Astrocyte (in vitro differentiated cells and primary cell): ENCODE measurements around the gene ARHGAP19. TPM values are rescaled to one million over a fixed set of nuclear protein-coding genes. Genes with fewer than 3 reads are reported as not detected.

ENCODE experiments used
- DNase-seq: peaks from one replicate; pipeline ENCODE4 v3.0.0-alpha.2; 2010; ENCODE audit warnings: low read depth
- FAIRE-seq: peaks from 2 replicates; lab custom pipeline; 2011; peaks lifted over from hg19 to GRCh38; lab: Jason Lieb, UNC
- H2AFZ ChIP-seq: 2 replicates; pipeline ENCODE4 v1.6.0; 2012; ENCODE audit warnings: low read depth, low read length, inconsistent platforms
- H3K27ac ChIP-seq: 2 replicates; pipeline ENCODE4 v1.5.1; 2011; ENCODE audit warnings: low read depth, low read length, inconsistent platforms
- H3K27me3 ChIP-seq: 2 replicates; pipeline ENCODE4 v1.6.0; 2011; ENCODE audit warnings: low read length, inconsistent platforms; ENCODE audit not compliant: insufficient read depth
- H3K36me3 ChIP-seq: 2 replicates; pipeline ENCODE4 v1.5.1; 2011; ENCODE audit warnings: low read length, inconsistent platforms; ENCODE audit not compliant: insufficient read depth
- H3K4me1 ChIP-seq: 2 replicates; pipeline ENCODE4 v1.5.1; 2011; ENCODE audit warnings: low read length, inconsistent platforms; ENCODE audit not compliant: insufficient read depth
- H3K4me2 ChIP-seq: 2 replicates; pipeline ENCODE4 v1.6.0; 2012; ENCODE audit warnings: low read length, inconsistent platforms
- H3K4me3 ChIP-seq: 2 replicates; pipeline ENCODE4 v1.5.1; 2011; ENCODE audit warnings: low read depth, mild to moderate bottlenecking, low read length, inconsistent platforms; ENCODE audit not compliant: insufficient read depth
- H3K79me2 ChIP-seq: 2 replicates; pipeline ENCODE4 v1.6.0; 2012; ENCODE audit warnings: mild to moderate bottlenecking, low read length, inconsistent platforms; ENCODE audit not compliant: insufficient read depth
- H3K9ac ChIP-seq: 2 replicates; pipeline ENCODE4 v1.6.0; 2012; ENCODE audit warnings: mild to moderate bottlenecking, low read length, inconsistent platforms
- H3K9me3 ChIP-seq: 2 replicates; pipeline ENCODE4 v1.5.1; 2012; ENCODE audit warnings: low read depth, mild to moderate bottlenecking, low read length, inconsistent platforms; ENCODE audit not compliant: insufficient read depth
- H4K20me1 ChIP-seq: 2 replicates; pipeline ENCODE4 v1.6.0; 2012; ENCODE audit warnings: low read length, inconsistent platforms; ENCODE audit not compliant: insufficient read depth
- H3K27ac Mint-ChIP-seq: one replicate; pipeline ENCODE4 v1.8.0; 2021; ENCODE audit warnings: mild to moderate bottlenecking, mixed read lengths; ENCODE audit not compliant: unreplicated experiment
- H3K27me3 Mint-ChIP-seq: one replicate; pipeline ENCODE4 v1.8.0; 2021; ENCODE audit warnings: low read depth, mixed read lengths; ENCODE audit not compliant: unreplicated experiment
- H3K36me3 Mint-ChIP-seq: one replicate; pipeline ENCODE4 v1.8.0; 2021; ENCODE audit warnings: low read depth, mixed read lengths; ENCODE audit not compliant: unreplicated experiment
- H3K4me1 Mint-ChIP-seq: one replicate; pipeline ENCODE4 v1.8.0; 2021; ENCODE audit warnings: low read depth, mixed read lengths; ENCODE audit not compliant: unreplicated experiment
- H3K4me3 Mint-ChIP-seq: one replicate; pipeline ENCODE4 v1.8.0; 2021; ENCODE audit warnings: mild to moderate bottlenecking, moderate library complexity, mixed read lengths; ENCODE audit not compliant: unreplicated experiment
- H3K9me3 Mint-ChIP-seq: one replicate; pipeline ENCODE4 v1.8.0; 2021; ENCODE audit warnings: mild to moderate bottlenecking, mixed read lengths; ENCODE audit not compliant: unreplicated experiment
- CTCF ChIP-seq: IDR thresholded peaks from 2 replicates; pipeline ENCODE4 v1.5.1; 2011; ENCODE audit warnings: low read depth, mild to moderate bottlenecking, inconsistent platforms, low read length, moderate library complexity; ENCODE audit not compliant: insufficient read depth
- EZH2 ChIP-seq: IDR thresholded peaks from 2 replicates; pipeline ENCODE4 v1.6.1; 2012; ENCODE audit warnings: mild to moderate bottlenecking, low read length, inconsistent platforms; ENCODE audit not compliant: insufficient read depth
- total RNA-seq: library from RNA; stranded (reverse); gene quantifications from 2 replicates; pipeline ENCODE4 v1.2.1, GENCODE V29; 2021

ARHGAP19 gene
- total RNA-seq, 1 donor from 2014 or later: 9.0 TPM

GRCh38 chr10:97175586-97175985 lies 116.9 kb downstream of the ARHGAP19 start:
- no peak for FAIRE-seq
- DNase-seq: no peak
- Histone ChIP-seq H3K36me3 (no peaks in the 10 kb centered on the region), H3K4me3 (no peak overlapping the region), H3K27me3 (peaks cover 24% of the 10 kb centered on the region), H3K27ac (no peak overlapping the region), H3K79me2 (no peaks in the 10 kb centered on the region), H2AFZ (no peak overlapping the region), H3K4me2 (no peak overlapping the region), H4K20me1 (no peaks in the 10 kb centered on the region), H3K9me3 (no peaks in the 10 kb centered on the region), H3K4me1 (no peaks in the 10 kb centered on the region), H3K9ac (no peak overlapping the region)
- TF ChIP-seq EZH2 (no peak), CTCF (no peak)
- no peaks in the 10 kb centered on the region for H3K9me3 Mint-ChIP-seq
- H3K36me3 Mint-ChIP-seq: no peaks in the 10 kb centered on the region
- H3K4me1 Mint-ChIP-seq: no peaks in the 10 kb centered on the region
- peaks cover 36% of the 10 kb centered on the region for H3K27me3 Mint-ChIP-seq
- no peak overlapping the region for H3K27ac Mint-ChIP-seq
- no peak overlapping the region for H3K4me3 Mint-ChIP-seq

GRCh38 chr10:97174941-97175340 lies 117.5 kb downstream of the ARHGAP19 start:
- H3K4me2 ChIP-seq: no peak overlapping the region
- no peak for FAIRE-seq
- no peak overlapping the region for H2AFZ ChIP-seq
- Mint-ChIP-seq H3K27ac (no peak overlapping the region), H3K36me3 (no peaks in the 10 kb centered on the region), H3K27me3 (peaks cover 36% of the 10 kb centered on the region), H3K4me3 (no peak overlapping the region), H3K9me3 (no peaks in the 10 kb centered on the region), H3K4me1 (no peaks in the 10 kb centered on the region)
- DNase-seq: no peak
- TF ChIP-seq EZH2 (no peak), CTCF (no peak)
- H4K20me1 ChIP-seq: no peaks in the 10 kb centered on the region
- H3K4me3 ChIP-seq: no peak overlapping the region
- H3K27ac ChIP-seq: no peak overlapping the region
- H3K9me3 ChIP-seq: no peaks in the 10 kb centered on the region
- H3K36me3 ChIP-seq: no peaks in the 10 kb centered on the region
- no peaks in the 10 kb centered on the region for H3K4me1 ChIP-seq
- no peak overlapping the region for H3K9ac ChIP-seq
- peaks cover 30% of the 10 kb centered on the region for H3K27me3 ChIP-seq
- H3K79me2 ChIP-seq: no peaks in the 10 kb centered on the region

- H3K79me2 ChIP-seq: no peaks in the 10 kb centered on the region
- no peak for TF ChIP-seq EZH2
- TF ChIP-seq CTCF: no peak
- H3K4me1 Mint-ChIP-seq: no peaks in the 10 kb centered on the region
- no peaks in the 10 kb centered on the region for H3K9me3 ChIP-seq
- no peak overlapping the region for H2AFZ ChIP-seq
- H3K9me3 Mint-ChIP-seq: no peaks in the 10 kb centered on the region
- no peak overlapping the region for H3K4me2 ChIP-seq
- no peak overlapping the region for H3K9ac ChIP-seq
- no peaks in the 10 kb centered on the region for H3K36me3 ChIP-seq
- no peaks in the 10 kb centered on the region for H3K36me3 Mint-ChIP-seq
- no peaks in the 10 kb centered on the region for H4K20me1 ChIP-seq
- H3K4me3 Mint-ChIP-seq: no peak overlapping the region
- no peak overlapping the region for H3K27ac ChIP-seq
- no peak overlapping the region for H3K27ac Mint-ChIP-seq
- peaks cover 29% of the 10 kb centered on the region for H3K27me3 ChIP-seq
- peaks cover 40% of the 10 kb centered on the region for H3K27me3 Mint-ChIP-seq
- DNase-seq: no peak
- no peaks in the 10 kb centered on the region for H3K4me1 ChIP-seq
- H3K4me3 ChIP-seq: no peak overlapping the region
- no peak for FAIRE-seq
Observed at GRCh38 chr10:97174276-97174775, 118.1 kb downstream of the ARHGAP19 start.
